ENCODE data around the gene PARP14.
"Not testable (repeated sequence)": the region's sequence is repeated elsewhere in the genome, so short reads cannot be mapped to it uniquely, and the experiment has no call there.

PARP14 gene, protein sequence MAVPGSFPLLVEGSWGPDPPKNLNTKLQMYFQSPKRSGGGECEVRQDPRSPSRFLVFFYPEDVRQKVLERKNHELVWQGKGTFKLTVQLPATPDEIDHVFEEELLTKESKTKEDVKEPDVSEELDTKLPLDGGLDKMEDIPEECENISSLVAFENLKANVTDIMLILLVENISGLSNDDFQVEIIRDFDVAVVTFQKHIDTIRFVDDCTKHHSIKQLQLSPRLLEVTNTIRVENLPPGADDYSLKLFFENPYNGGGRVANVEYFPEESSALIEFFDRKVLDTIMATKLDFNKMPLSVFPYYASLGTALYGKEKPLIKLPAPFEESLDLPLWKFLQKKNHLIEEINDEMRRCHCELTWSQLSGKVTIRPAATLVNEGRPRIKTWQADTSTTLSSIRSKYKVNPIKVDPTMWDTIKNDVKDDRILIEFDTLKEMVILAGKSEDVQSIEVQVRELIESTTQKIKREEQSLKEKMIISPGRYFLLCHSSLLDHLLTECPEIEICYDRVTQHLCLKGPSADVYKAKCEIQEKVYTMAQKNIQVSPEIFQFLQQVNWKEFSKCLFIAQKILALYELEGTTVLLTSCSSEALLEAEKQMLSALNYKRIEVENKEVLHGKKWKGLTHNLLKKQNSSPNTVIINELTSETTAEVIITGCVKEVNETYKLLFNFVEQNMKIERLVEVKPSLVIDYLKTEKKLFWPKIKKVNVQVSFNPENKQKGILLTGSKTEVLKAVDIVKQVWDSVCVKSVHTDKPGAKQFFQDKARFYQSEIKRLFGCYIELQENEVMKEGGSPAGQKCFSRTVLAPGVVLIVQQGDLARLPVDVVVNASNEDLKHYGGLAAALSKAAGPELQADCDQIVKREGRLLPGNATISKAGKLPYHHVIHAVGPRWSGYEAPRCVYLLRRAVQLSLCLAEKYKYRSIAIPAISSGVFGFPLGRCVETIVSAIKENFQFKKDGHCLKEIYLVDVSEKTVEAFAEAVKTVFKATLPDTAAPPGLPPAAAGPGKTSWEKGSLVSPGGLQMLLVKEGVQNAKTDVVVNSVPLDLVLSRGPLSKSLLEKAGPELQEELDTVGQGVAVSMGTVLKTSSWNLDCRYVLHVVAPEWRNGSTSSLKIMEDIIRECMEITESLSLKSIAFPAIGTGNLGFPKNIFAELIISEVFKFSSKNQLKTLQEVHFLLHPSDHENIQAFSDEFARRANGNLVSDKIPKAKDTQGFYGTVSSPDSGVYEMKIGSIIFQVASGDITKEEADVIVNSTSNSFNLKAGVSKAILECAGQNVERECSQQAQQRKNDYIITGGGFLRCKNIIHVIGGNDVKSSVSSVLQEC (N-terminal part only)

DNA sequence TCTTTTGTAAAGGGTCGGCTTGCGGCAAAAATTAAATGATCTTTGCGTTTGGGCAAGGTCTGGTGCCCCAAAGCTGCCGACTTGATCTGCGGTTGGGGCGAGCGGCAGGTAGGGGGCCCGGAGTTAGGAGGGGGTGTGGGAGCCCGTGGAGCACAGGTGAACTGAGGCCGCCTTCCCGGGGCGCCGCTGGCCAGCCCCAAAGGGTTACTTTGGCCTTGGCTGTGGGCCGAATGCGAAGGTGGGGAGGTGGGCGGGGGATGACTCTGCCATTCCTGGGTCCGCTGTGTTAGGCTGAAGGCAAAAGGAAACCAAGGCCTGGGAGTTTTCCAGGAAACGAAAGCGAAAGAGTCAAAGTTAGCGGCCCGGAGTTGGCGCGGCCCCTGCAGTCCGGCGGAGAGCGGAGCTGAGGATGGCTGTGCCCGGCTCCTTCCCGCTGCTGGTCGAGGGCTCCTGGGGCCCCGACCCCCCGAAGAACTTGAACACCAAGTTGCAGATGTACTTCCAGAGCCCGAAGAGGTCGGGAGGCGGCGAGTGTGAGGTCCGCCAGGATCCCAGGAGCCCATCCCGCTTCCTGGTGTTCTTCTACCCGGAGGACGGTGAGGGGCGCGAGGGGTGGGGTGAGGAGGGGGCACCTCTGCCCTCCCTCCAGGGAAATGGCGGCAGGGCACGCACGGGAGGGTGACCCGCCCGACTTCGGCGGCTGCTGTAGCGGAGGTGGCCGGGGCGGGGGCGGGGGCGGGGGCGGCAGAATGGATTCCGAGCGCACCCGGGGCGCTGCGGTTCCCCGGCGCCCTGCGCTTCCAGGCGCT lies at the start of gene PARP14:
TSS of gene PARP14 (plus strand) at position 365 of the 809 bp plus-strand sequence. CDS start at position 410, 45 bp downstream.
- DNase-seq = peak in 41 of 58 donors; percentile 6 to 58 (median 18)

- DNase-seq = peak in 3 of 58 donors; percentile 0 to 39 (median 9)
These were observed 44.9 kb upstream of the PARP14 start for GRCh38 chr3:122635789-122636188.

- DNase-seq = no peak
These were observed 43.9 kb upstream of the PARP14 start for GRCh38 chr3:122636697-122637096.

- DNase-seq = no peak
These were observed 40.1 kb upstream of the PARP14 start for GRCh38 chr3:122640437-122640999.

GRCh38 chr3:122642935-122643334 lies 37.7 kb upstream of the PARP14 start:
- DNase-seq = no peak

- DNase-seq = no peak
These were observed 34.3 kb upstream of the PARP14 start for GRCh38 chr3:122646146-122646988.

- DNase-seq = not testable (repeated sequence)
These were observed 29.3 kb upstream of the PARP14 start for GRCh38 chr3:122651233-122651907.

- DNase-seq = not testable (repeated sequence)
These were observed 28.7 kb upstream of the PARP14 start for GRCh38 chr3:122651962-122652361.

DNA sequence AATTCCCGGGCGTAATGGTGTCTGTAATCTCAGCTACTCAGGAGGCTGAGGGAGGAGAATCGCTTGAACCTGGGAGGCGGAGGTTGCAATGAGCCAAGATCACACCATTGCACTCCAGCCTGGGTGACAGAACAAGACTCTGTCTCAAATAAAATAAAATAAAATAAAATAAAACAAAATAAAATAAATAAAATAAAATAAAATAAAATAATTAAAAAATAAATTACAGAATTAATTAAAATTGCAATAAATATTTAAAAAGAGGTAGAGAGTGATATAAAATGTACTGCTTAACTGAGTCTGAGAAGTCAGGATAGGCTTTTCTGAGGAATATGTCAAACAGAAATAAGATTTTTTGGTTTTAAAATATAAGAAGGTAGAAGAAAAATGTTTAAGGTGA lies 22.3 kb upstream of the PARP14 start:
- DNase-seq = not testable (repeated sequence)

GRCh38 chr3:122660297-122660974 lies 20.2 kb upstream of the PARP14 start:
- DNase-seq = no peak

- DNase-seq = peak in 1 of 58 donors; percentile 5
These were observed 19.0 kb upstream of the PARP14 start for GRCh38 chr3:122661633-122662032.

- DNase-seq = no peak
These were observed 18.1 kb upstream of the PARP14 start for GRCh38 chr3:122662505-122662904.

DNA sequence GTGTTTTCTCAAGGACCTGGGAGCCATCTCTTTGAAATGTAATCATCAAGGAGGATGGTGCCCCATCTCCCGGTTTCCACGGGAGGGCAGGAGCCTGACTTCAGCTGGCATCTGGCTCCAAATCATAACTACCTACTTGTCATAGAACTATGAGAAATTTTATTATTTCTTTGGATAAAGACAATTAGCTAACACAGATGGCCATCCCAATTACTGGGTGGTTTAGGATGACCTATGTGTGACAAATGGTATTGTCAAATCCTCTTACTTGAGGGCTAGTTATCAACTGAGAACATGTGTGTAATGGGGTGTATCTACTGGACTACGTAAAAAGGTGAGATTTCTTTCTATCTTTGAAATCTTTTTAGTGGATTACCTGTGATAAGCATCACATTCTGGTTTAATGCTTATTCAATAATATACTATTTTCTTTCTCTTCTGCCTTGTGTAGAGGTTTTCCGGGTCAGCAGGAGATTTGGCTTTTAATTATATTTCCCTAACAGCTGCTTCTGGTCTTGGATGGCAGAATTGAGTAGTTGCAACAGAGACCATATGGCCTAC lies 15.3 kb upstream of the PARP14 start:
- DNase-seq = no peak

DNA sequence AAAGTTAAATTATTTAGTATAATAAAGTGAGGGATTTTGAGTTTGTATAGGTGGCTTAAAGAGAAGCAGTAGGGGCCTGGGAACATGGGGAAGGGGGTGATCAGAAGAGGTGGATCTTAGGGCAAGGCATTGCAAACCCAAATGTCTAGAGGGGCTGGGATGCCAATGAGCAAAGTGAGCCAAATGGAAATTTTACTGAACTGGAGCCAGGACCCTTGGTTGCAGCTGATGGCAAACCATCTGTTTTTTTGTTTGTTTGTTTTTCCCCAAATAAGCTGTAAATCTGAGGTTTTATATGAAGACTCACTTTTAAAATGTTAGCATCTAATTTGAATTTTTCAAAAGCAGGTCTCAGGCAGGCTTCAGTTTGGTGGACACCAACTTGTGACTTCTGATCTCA lies 14.8 kb upstream of the PARP14 start:
- DNase-seq = no peak

DNA sequence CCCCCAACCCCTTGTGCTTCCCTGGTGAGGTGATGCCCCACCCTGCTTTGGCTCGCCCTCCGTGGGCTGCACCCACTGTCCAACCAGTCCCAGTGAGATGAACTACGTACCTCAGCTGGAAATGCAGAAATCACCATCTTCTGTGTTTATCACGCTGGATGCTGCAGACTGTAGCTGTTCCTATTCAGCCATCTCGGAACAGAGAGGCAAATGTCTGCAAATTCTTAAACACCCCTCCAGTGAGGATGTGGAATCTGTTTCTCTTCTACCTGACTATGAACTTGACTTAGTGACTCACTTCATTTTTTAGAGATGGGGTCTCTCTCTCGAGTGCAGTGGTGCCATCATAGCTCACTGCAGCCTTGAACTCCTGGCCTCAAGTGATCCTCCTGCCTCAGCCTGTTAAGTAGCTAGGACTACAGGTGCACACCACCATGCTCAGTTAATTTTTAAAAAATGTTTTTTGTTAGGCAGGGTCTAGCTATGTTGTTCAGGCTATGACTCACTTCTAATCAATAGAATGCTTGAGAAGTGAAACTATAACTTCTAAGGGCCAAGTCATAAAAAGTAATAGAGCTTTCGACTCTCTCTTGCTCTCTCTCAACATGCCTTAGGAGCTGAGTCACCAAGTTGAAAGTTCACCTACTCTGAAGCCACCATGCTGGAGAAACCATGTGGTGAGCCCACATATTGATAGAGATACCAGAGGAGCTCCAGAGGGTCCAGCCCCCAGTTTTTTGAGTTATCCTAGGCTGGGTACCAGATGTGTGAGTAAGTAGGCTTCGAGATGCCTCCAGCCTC lies 11.5 kb upstream of the PARP14 start:
- DNase-seq = no peak

- no peak for DNase-seq
These were observed 9.1 kb upstream of the PARP14 start for GRCh38 chr3:122671553-122671952.

GRCh38 chr3:122674339-122674738 lies 6.3 kb upstream of the PARP14 start:
- DNase-seq = no peak
